Measurements from ENCODE around the gene ACYP2.

The ACYP2 gene

GRCh38 chr2:54187331-54187730, 71.9 kb downstream of the ACYP2 start:
- no peak for ATAC-seq
- no peak for TF ChIP-seq ZNF565 (CRISPR knock-in tag; conservative IDR thresholded peaks at IDR 0.05; ENCODE audit: low read depth)
- TF ChIP-seq ZNF70 (CRISPR knock-in tag; IDR thresholded peaks at IDR 0.05): no peak
- TF ChIP-seq TOX (CRISPR knock-in tag; IDR thresholded peaks at IDR 0.05; ENCODE audit: borderline replicate concordance): no peak
- no peak for TF ChIP-seq TCF4 (CRISPR knock-in tag; IDR thresholded peaks at IDR 0.05; ENCODE audit: borderline replicate concordance)
- TF ChIP-seq, protein P1, sequence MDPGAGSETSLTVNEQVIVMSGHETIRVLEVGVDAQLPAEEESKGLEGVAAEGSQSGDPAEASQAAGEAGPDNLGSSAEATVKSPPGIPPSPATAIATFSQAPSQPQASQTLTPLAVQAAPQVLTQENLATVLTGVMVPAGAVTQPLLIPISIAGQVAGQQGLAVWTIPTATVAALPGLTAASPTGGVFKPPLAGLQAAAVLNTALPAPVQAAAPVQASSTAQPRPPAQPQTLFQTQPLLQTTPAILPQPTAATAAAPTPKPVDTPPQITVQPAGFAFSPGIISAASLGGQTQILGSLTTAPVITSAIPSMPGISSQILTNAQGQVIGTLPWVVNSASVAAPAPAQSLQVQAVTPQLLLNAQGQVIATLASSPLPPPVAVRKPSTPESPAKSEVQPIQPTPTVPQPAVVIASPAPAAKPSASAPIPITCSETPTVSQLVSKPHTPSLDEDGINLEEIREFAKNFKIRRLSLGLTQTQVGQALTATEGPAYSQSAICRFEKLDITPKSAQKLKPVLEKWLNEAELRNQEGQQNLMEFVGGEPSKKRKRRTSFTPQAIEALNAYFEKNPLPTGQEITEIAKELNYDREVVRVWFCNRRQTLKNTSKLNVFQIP (CRISPR knock-in tag; IDR thresholded peaks at IDR 0.05; ENCODE audit: borderline replicate concordance, low read depth): no peak
- no peak for TF ChIP-seq ZFP3 (CRISPR knock-in tag; IDR thresholded peaks at IDR 0.05)
- no peak for TF ChIP-seq BACH2 (CRISPR knock-in tag; IDR thresholded peaks at IDR 0.05; ENCODE audit: borderline replicate concordance)
- TF ChIP-seq ARNTL (CRISPR knock-in tag; IDR thresholded peaks at IDR 0.05; ENCODE audit: borderline replicate concordance, low read depth): no peak
- TF ChIP-seq, protein P2, sequence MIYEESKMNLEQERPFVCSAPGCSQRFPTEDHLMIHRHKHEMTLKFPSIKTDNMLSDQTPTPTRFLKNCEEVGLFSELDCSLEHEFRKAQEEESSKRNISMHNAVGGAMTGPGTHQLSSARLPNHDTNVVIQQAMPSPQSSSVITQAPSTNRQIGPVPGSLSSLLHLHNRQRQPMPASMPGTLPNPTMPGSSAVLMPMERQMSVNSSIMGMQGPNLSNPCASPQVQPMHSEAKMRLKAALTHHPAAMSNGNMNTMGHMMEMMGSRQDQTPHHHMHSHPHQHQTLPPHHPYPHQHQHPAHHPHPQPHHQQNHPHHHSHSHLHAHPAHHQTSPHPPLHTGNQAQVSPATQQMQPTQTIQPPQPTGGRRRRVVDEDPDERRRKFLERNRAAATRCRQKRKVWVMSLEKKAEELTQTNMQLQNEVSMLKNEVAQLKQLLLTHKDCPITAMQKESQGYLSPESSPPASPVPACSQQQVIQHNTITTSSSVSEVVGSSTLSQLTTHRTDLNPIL (CRISPR knock-in tag; IDR thresholded peaks at IDR 0.05; ENCODE audit: low read depth): no peak
- TF ChIP-seq TSHZ2 (CRISPR knock-in tag; IDR thresholded peaks at IDR 0.05): no peak
- TF ChIP-seq ESRRG (CRISPR knock-in tag; IDR thresholded peaks at IDR 0.05): no peak

- ATAC-seq: no peak
- TF ChIP-seq BACH2 (CRISPR knock-in tag; IDR thresholded peaks at IDR 0.05; ENCODE audit: borderline replicate concordance): no peak
- no peak for TF ChIP-seq ISL1 (CRISPR knock-in tag; IDR thresholded peaks at IDR 0.05)
- no peak for TF ChIP-seq ZC3H10 (CRISPR knock-in tag; IDR thresholded peaks at IDR 0.05)
- TF ChIP-seq ZNF565 (CRISPR knock-in tag; conservative IDR thresholded peaks at IDR 0.05; ENCODE audit: low read depth): no peak
- TF ChIP-seq CSDC2 (CRISPR knock-in tag; IDR thresholded peaks at IDR 0.05): no peak
- no peak for TF ChIP-seq ZNF8 (CRISPR knock-in tag; IDR thresholded peaks at IDR 0.05)
- no peak for TF ChIP-seq ARNTL (CRISPR knock-in tag; IDR thresholded peaks at IDR 0.05; ENCODE audit: borderline replicate concordance, low read depth)
- no peak for TF ChIP-seq PPARA (CRISPR knock-in tag; IDR thresholded peaks at IDR 0.05; ENCODE audit: borderline replicate concordance)
- no peak for TF ChIP-seq ESRRG (CRISPR knock-in tag; IDR thresholded peaks at IDR 0.05)
- no peak for TF ChIP-seq ZFP30 (CRISPR knock-in tag; IDR thresholded peaks at IDR 0.05)
- TF ChIP-seq ZNF70 (CRISPR knock-in tag; IDR thresholded peaks at IDR 0.05): no peak
- TF ChIP-seq TSHZ2 (CRISPR knock-in tag; IDR thresholded peaks at IDR 0.05): no peak
- no peak for TF ChIP-seq SNAI2 (CRISPR knock-in tag; IDR thresholded peaks at IDR 0.05)
- no peak for TF ChIP-seq ZFP3 (CRISPR knock-in tag; IDR thresholded peaks at IDR 0.05)
- TF ChIP-seq, protein P1 (CRISPR knock-in tag; IDR thresholded peaks at IDR 0.05; ENCODE audit: borderline replicate concordance, low read depth): no peak
- no peak for TF ChIP-seq OSR1 (CRISPR knock-in tag; IDR thresholded peaks at IDR 0.05)
These were observed 74.1 kb downstream of the ACYP2 start for GRCh38 chr2:54189539-54189938.
